Measurements from ENCODE around the gene AATK. TPM values are rescaled to one million over a fixed set of nuclear protein-coding genes. Genes with fewer than 3 reads are reported as not detected.

AATK gene
- total and polyA plus RNA-seq, 9 of the 15 experiments (the other 6 are each of a cell fraction or from before 2014, with no cell fraction given) = 0.11 to 0.55 (median 0.38) TPM; not detected in 5

GRCh38 chr17:81076141-81076679 lies 89.8 kb downstream of the AATK start (continued):
- TF ChIP-seq E2F6 (IDR thresholded peaks at IDR 0.05; ENCODE audit: borderline replicate concordance in 1 of 2, extremely low read depth in 1 of 2, insufficient read depth in 1 of 2, insufficient read length in 1 of 2, low read depth in 1 of 2, low read length in 1 of 2, poor library complexity in 1 of 2, severe bottlenecking in 1 of 2) (no peak), SMARCA5 (IDR thresholded peaks at IDR 0.05) (no peak), THRAP3 (IDR thresholded peaks at IDR 0.05; ENCODE audit: borderline replicate concordance) (no peak), ZKSCAN1 (IDR thresholded peaks at IDR 0.05; ENCODE audit: low read depth, low read length) (no peak), ZNF436 (CRISPR knock-in tag; IDR thresholded peaks at IDR 0.05) (no peak), SIN3A (IDR thresholded peaks at IDR 0.05; ENCODE audit: borderline replicate concordance in 2 of 2, control insufficient read depth in 1 of 2, low read depth in 2 of 2, low read length in 2 of 2) (no peak)

GRCh38 chr17:81075307-81075706 lies 90.7 kb downstream of the AATK start:
- Histone ChIP-seq H3K27ac (ENCODE audit: extremely low read depth, low read depth, low read length) (no peak overlapping the region), H3K36me3 (ENCODE audit: control insufficient read depth, insufficient read depth, low read length) (peaks cover 24% of the 10 kb centered on the region; the same call in 2 of the 3 replicates), H3K9ac (ENCODE audit: insufficient read depth in 1 of 2, low read depth in 2 of 2, low read length in 2 of 2) (peak overlapping the region in 1 of 2 experiments; percentile 35; a peak in 1 of 4 replicates), H3K79me2 (ENCODE audit: control insufficient read depth, insufficient read depth, low read length) (no peaks in the 10 kb centered on the region), H3K9me3 (replicated peaks; ENCODE audit: control insufficient read depth, insufficient read depth, low read depth, low read length) (no peaks in the 10 kb centered on the region), H4K20me1 (replicated peaks; ENCODE audit: control insufficient read depth, insufficient read depth, low read length) (peaks cover 15% of the 10 kb centered on the region; the same call in 1 of the 2 replicates), H2AFZ (ENCODE audit: low read depth, low read length) (no peak overlapping the region), H3K4me2 (ENCODE audit: insufficient read depth, low read length) (no peak overlapping the region), H3K27me3 (ENCODE audit: control insufficient read depth in 2 of 2, insufficient read depth in 2 of 2, low read length in 2 of 2) (no peaks in the 10 kb centered on the region), H3K4me1 (replicated peaks in 1 of 2; ENCODE audit: control insufficient read depth in 2 of 2, insufficient read depth in 2 of 2, low read length in 2 of 2) (peaks cover 0 to 32% of the 10 kb centered on the region in 2 experiments; a peak in 3 of 5 replicates), H3K4me3 (no peak overlapping the region), H3K9me1 (ENCODE audit: control insufficient read depth, insufficient read depth, low read length) (no peaks in the 10 kb centered on the region)
- no TSS peak for BruUV-seq (replicated peaks)
- FAIRE-seq = no peak
- no peak for DNase-seq (ENCODE audit: extremely low read depth in 1 of 4, low spot score in 3 of 4)
- ChIA-PET POLR2A (interaction anchor here (0.6 kb wide), 1 partner anchor 26 kb away, joined by 3 read pairs; no protein-coding TSS in a partner anchor), CTCF (ENCODE audit: low intra/inter-chr PET ratio) (no interaction called here)
- in situ Hi-C loops (cut with MboI) (no loop called here), intact Hi-C loops (cut with micrococcal nuclease) (no loop called here)
- no peak for TF ChIP-seq ZNF444 (CRISPR knock-in tag; IDR thresholded peaks at IDR 0.05)
- TF ChIP-seq TBP (optimal IDR thresholded peaks at IDR 0.05; ENCODE audit: low read depth, low read length) = no peak
- TF ChIP-seq MLX (CRISPR knock-in tag; conservative IDR thresholded peaks at IDR 0.05) = no peak
- no peak for TF ChIP-seq TAL1 (IDR thresholded peaks at IDR 0.05)
- TF ChIP-seq RBM17 (IDR thresholded peaks at IDR 0.05; ENCODE audit: borderline replicate concordance, low read depth, low read length) = no peak
- no peak for TF ChIP-seq NR0B1 (IDR thresholded peaks at IDR 0.05; ENCODE audit: partially characterized antibody)
- no peak for TF ChIP-seq YY1 (IDR thresholded peaks at IDR 0.05; ENCODE audit: borderline replicate concordance in 1 of 3, control insufficient read depth in 1 of 3, extremely low read depth in 1 of 3, insufficient read depth in 3 of 3, insufficient read length in 1 of 3, insufficient replicate concordance in 2 of 3, low read depth in 1 of 3, low read length in 2 of 3)
- TF ChIP-seq CREB1 (IDR thresholded peaks at IDR 0.05) = no peak
- no peak for TF ChIP-seq CREB1 (CRISPR knock-in tag; IDR thresholded peaks at IDR 0.05)
- 78% methylated on average over 17 of the region's 17 CpGs for WGBS (ENCODE audit: insufficient coverage, low coverage, missing lambda C conversion rate)
- ATAC-seq = no peak
